NT2/D1 (cell line): ENCODE data around the gene CRTC1.

Experiments
- SUZ12 ChIP-seq: IDR thresholded peaks from 2 replicates; pipeline ENCODE4 v1.6.1; 2011; ENCODE audit not compliant: insufficient read length, insufficient read depth; ENCODE audit errors: extremely low read depth
- ZNF274 ChIP-seq: IDR thresholded peaks from 2 replicates; pipeline ENCODE4 v1.6.1; 2011; ENCODE audit warnings: mild to moderate bottlenecking, low read depth, low read length

GRCh38 chr19:18768046-18768771 is 84.7 kb downstream of the CRTC1 start:
- no peak for TF ChIP-seq SUZ12
- no peak for TF ChIP-seq ZNF274
